ENCODE results near the gene IGFL2.
"Not testable (repeated sequence)": the region's sequence is repeated elsewhere in the genome, so short reads cannot be mapped to it uniquely, and the experiment has no call there.

IGFL2 gene

GRCh38 chr19:46150606-46151005 is 2.6 kb downstream of the IGFL2 start:
- no peak for DNase-seq (ENCODE audit: low read depth, low spot score)
- Histone ChIP-seq H3K9me3 (ENCODE audit: low read depth, low read length) (no peaks in the 10 kb centered on the region), H3K4me3 (no peak overlapping the region), H3K27ac (no peak overlapping the region), H3K36me3 (ENCODE audit: insufficient read depth, low read length) (no peaks in the 10 kb centered on the region), H3K9ac (ENCODE audit: insufficient read length) (no peak overlapping the region)
- TF ChIP-seq POLR2AphosphoS5 (IDR thresholded peaks at IDR 0.05; ENCODE audit: borderline replicate concordance, low read depth, low read length) (no peak), FOXP2 (optimal IDR thresholded peaks at IDR 0.05; ENCODE audit: control extremely low read depth, extremely low read length, insufficient read depth) (no peak), EZH2 (IDR thresholded peaks at IDR 0.05) (no peak)

DNA sequence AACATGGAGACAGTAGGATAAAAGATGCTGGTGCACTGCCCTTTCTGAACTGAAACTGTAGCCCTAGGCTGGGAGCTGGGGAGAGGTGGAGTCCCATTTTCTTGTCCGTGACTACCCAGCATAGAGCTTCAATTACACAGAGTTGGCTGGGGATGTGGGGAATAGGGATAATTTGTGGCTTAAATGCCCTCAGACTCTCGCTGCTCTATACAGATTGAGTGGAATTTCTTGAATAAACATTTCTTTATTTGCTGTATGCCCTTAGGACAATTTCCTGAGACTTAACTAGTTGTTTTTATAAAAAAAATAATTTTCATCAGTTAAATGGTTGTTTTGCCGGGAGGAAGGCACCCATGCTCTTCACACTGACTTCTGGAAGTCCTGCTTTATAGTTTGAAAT is 7.2 kb downstream of the IGFL2 start:
- Histone ChIP-seq H3K27ac (no peak overlapping the region), H3K4me3 (no peak overlapping the region), H3K36me3 (ENCODE audit: insufficient read depth, low read length) (no peaks in the 10 kb centered on the region), H3K9ac (ENCODE audit: insufficient read length) (no peak overlapping the region), H3K9me3 (ENCODE audit: low read depth, low read length) (no peaks in the 10 kb centered on the region)
- no peak for DNase-seq (ENCODE audit: low read depth, low spot score)
- TF ChIP-seq FOXP2 (optimal IDR thresholded peaks at IDR 0.05; ENCODE audit: control extremely low read depth, extremely low read length, insufficient read depth): no peak
- TF ChIP-seq POLR2AphosphoS5 (IDR thresholded peaks at IDR 0.05; ENCODE audit: borderline replicate concordance, low read depth, low read length): no peak
- no peak for TF ChIP-seq EZH2 (IDR thresholded peaks at IDR 0.05)

- Histone ChIP-seq H3K27ac (no peak overlapping the region), H3K9ac (ENCODE audit: insufficient read length) (no peak overlapping the region), H3K4me3 (no peak overlapping the region), H3K36me3 (ENCODE audit: insufficient read depth, low read length) (no peaks in the 10 kb centered on the region), H3K9me3 (ENCODE audit: low read depth, low read length) (no peaks in the 10 kb centered on the region)
- no peak for DNase-seq (ENCODE audit: low read depth, low spot score)
- TF ChIP-seq FOXP2 (optimal IDR thresholded peaks at IDR 0.05; ENCODE audit: control extremely low read depth, extremely low read length, insufficient read depth): no peak
- no peak for TF ChIP-seq POLR2AphosphoS5 (IDR thresholded peaks at IDR 0.05; ENCODE audit: borderline replicate concordance, low read depth, low read length)
- no peak for TF ChIP-seq EZH2 (IDR thresholded peaks at IDR 0.05)
Observed at GRCh38 chr19:46159418-46160232, 11.6 kb downstream of the IGFL2 start.

GRCh38 chr19:46160233-46160775 is 12.3 kb downstream of the IGFL2 start:
- Histone ChIP-seq H3K27ac (no peak overlapping the region), H3K9ac (ENCODE audit: insufficient read length) (no peak overlapping the region), H3K9me3 (ENCODE audit: low read depth, low read length) (no peaks in the 10 kb centered on the region), H3K4me3 (no peak overlapping the region), H3K36me3 (ENCODE audit: insufficient read depth, low read length) (no peaks in the 10 kb centered on the region)
- DNase-seq (ENCODE audit: low read depth, low spot score): no peak
- TF ChIP-seq POLR2AphosphoS5 (IDR thresholded peaks at IDR 0.05; ENCODE audit: borderline replicate concordance, low read depth, low read length): no peak
- no peak for TF ChIP-seq FOXP2 (optimal IDR thresholded peaks at IDR 0.05; ENCODE audit: control extremely low read depth, extremely low read length, insufficient read depth)
- no peak for TF ChIP-seq EZH2 (IDR thresholded peaks at IDR 0.05)

DNA sequence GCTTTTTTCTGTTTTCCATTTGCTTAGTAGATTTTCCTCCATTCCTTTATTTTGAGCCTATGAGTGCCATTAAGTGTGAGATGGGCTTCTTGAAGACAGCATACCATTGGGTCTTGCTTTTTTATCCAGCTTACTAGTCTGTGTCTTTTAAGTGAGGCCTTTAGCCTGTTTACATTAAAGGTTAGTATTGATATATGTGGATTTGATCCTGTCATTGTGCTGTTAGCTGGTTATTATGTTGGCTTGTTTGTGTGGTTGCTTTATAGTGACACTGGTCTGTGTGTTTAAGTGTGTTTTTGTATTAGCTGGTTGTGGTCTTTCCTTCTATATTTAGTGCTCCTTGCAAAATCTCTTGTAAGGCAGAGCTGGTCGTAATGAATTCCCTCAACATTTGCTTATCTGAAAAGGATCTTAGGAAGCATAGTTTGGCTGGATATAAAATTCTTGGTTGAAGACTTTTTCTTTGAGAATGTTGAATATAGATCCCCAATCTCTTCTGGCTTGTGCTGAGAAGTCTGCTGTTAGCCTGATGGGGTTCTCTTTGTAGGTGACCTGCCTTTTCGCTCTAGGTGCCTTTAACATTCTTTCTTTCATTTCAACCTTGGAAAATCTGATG is 13.7 kb downstream of the IGFL2 start:
- H3K9ac ChIP-seq (ENCODE audit: insufficient read length); DNase-seq (ENCODE audit: low read depth, low spot score); H3K36me3 ChIP-seq (ENCODE audit: insufficient read depth, low read length); H3K27ac ChIP-seq; H3K9me3 ChIP-seq (ENCODE audit: low read depth, low read length); H3K4me3 ChIP-seq: not testable (repeated sequence)

- H3K9me3 ChIP-seq (ENCODE audit: low read depth, low read length): no peaks in the 10 kb centered on the region
- TF ChIP-seq FOXP2 (optimal IDR thresholded peaks at IDR 0.05; ENCODE audit: control extremely low read depth, extremely low read length, insufficient read depth): no peak
- TF ChIP-seq POLR2AphosphoS5 (IDR thresholded peaks at IDR 0.05; ENCODE audit: borderline replicate concordance, low read depth, low read length): no peak
- no peak for TF ChIP-seq EZH2 (IDR thresholded peaks at IDR 0.05)
- no peak overlapping the region for H3K27ac ChIP-seq
- H3K4me3 ChIP-seq: no peak overlapping the region
- no peak overlapping the region for H3K9ac ChIP-seq (ENCODE audit: insufficient read length)
- no peak for DNase-seq (ENCODE audit: low read depth, low spot score)
- no peaks in the 10 kb centered on the region for H3K36me3 ChIP-seq (ENCODE audit: insufficient read depth, low read length)
Observed at GRCh38 chr19:46162731-46163130, 14.7 kb downstream of the IGFL2 start.

GRCh38 chr19:46173886-46174480 is 25.9 kb downstream of the IGFL2 start:
- Histone ChIP-seq H3K27ac (no peak overlapping the region), H3K9ac (ENCODE audit: insufficient read length) (no peak overlapping the region), H3K4me3 (no peak overlapping the region), H3K9me3 (ENCODE audit: low read depth, low read length) (no peaks in the 10 kb centered on the region), H3K36me3 (ENCODE audit: insufficient read depth, low read length) (no peaks in the 10 kb centered on the region)
- no peak for DNase-seq (ENCODE audit: low read depth, low spot score)
- no peak for TF ChIP-seq POLR2AphosphoS5 (IDR thresholded peaks at IDR 0.05; ENCODE audit: borderline replicate concordance, low read depth, low read length)
- no peak for TF ChIP-seq FOXP2 (optimal IDR thresholded peaks at IDR 0.05; ENCODE audit: control extremely low read depth, extremely low read length, insufficient read depth)
- no peak for TF ChIP-seq EZH2 (IDR thresholded peaks at IDR 0.05)

- Histone ChIP-seq H3K27ac (no peak overlapping the region), H3K9me3 (ENCODE audit: low read depth, low read length) (no peaks in the 10 kb centered on the region), H3K4me3 (no peak overlapping the region), H3K9ac (ENCODE audit: insufficient read length) (no peak overlapping the region), H3K36me3 (ENCODE audit: insufficient read depth, low read length) (no peaks in the 10 kb centered on the region)
- no peak for TF ChIP-seq POLR2AphosphoS5 (IDR thresholded peaks at IDR 0.05; ENCODE audit: borderline replicate concordance, low read depth, low read length)
- TF ChIP-seq FOXP2 (optimal IDR thresholded peaks at IDR 0.05; ENCODE audit: control extremely low read depth, extremely low read length, insufficient read depth): no peak
- no peak for TF ChIP-seq EZH2 (IDR thresholded peaks at IDR 0.05)
- DNase-seq (ENCODE audit: low read depth, low spot score): no peak
Observed at GRCh38 chr19:46176116-46176860, 28.2 kb downstream of the IGFL2 start.

All from SK-N-MC (cell line).